T follicular helper cell (primary cell): ENCODE results near the gene PGF.
A peak's percentile ranks its signal among the peaks of the same experiment; 100 is the strongest.

Experiments
- DNase-seq: peaks from one replicate; pipeline ENCODE4 v3.0.0-alpha.2; 2020; ENCODE audit warnings: low read depth

PGF gene

GRCh38 chr14:74956280-74957072 is 1.1 kb upstream of the PGF start:
- DNase-seq: no peak

GRCh38 chr14:74956027-74956279 is 556 bp upstream of the PGF start:
- DNase-seq: no peak

GRCh38 chr14:74954947-74955228 is 509 bp downstream of the PGF start:
- DNase-seq: no peak

- DNase-seq: no peak
Measured at GRCh38 chr14:74954232-74954946, 1.0 kb downstream of the PGF start.

- no peak for DNase-seq
Measured at GRCh38 chr14:74953686-74954085, 1.7 kb downstream of the PGF start.

- no peak for DNase-seq
Measured at GRCh38 chr14:74952697-74953484, 2.5 kb downstream of the PGF start.

GRCh38 chr14:74952180-74952665 is 3.2 kb downstream of the PGF start:
- no peak for DNase-seq

- DNase-seq: no peak
Measured at GRCh38 chr14:74951443-74952179, 3.8 kb downstream of the PGF start.

GRCh38 chr14:74950795-74951442 is 4.5 kb downstream of the PGF start:
- no peak for DNase-seq

- DNase-seq: no peak
Measured at GRCh38 chr14:74949859-74950573, 5.4 kb downstream of the PGF start.

GRCh38 chr14:74949191-74949601 is 6.2 kb downstream of the PGF start:
- DNase-seq: no peak

- DNase-seq: no peak
Measured at GRCh38 chr14:74948228-74949175, 6.9 kb downstream of the PGF start.

- DNase-seq: no peak
Measured at GRCh38 chr14:74947353-74948227, 7.8 kb downstream of the PGF start.

- no peak for DNase-seq
Measured at GRCh38 chr14:74946659-74947281, 8.6 kb downstream of the PGF start.

- DNase-seq: peak; percentile 60
Measured at GRCh38 chr14:74945852-74946658, 9.3 kb downstream of the PGF start.

- no peak for DNase-seq
Measured at GRCh38 chr14:74945261-74945851, 10.0 kb downstream of the PGF start.

GRCh38 chr14:74942608-74943007 is 12.8 kb downstream of the PGF start:
- DNase-seq: no peak
